Nucleus accumbens (tissue), 56 donors: ENCODE results near the gene HIVEP3.

ENCODE experiments used
- DNase-seq, 56 donors: peaks; one replicate each; lab custom pipeline; 2025; lab: John Stamatoyannopoulos, UW

HIVEP3 gene

GRCh38 chr1:41720861-41721410 is 197.8 kb downstream of the HIVEP3 start:
- no peak for DNase-seq

GRCh38 chr1:41719590-41719989 is 199.1 kb downstream of the HIVEP3 start:
- no peak for DNase-seq

DNA sequence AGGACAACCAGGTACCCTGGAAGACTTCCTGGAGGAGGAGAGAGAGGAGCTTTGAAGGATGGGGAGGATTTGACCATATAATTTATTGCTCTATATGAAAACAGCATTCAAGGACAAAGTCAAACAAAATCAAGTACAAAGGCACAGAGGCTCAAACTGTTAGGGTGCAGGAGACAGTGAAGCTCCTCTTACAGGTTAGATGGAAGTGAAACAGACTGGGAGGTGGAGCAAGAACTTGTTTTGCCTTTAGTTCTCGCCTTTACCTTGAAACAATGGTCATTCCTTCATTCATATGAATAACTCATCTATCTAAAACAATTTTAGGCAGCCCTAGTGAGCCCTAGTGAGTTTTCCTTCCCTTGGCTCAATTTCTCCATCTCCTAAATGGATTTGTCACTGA is 199.6 kb downstream of the HIVEP3 start:
- DNase-seq, result no peak

- no peak for DNase-seq
Observed at GRCh38 chr1:41718497-41718896, 200.2 kb downstream of the HIVEP3 start.

DNA sequence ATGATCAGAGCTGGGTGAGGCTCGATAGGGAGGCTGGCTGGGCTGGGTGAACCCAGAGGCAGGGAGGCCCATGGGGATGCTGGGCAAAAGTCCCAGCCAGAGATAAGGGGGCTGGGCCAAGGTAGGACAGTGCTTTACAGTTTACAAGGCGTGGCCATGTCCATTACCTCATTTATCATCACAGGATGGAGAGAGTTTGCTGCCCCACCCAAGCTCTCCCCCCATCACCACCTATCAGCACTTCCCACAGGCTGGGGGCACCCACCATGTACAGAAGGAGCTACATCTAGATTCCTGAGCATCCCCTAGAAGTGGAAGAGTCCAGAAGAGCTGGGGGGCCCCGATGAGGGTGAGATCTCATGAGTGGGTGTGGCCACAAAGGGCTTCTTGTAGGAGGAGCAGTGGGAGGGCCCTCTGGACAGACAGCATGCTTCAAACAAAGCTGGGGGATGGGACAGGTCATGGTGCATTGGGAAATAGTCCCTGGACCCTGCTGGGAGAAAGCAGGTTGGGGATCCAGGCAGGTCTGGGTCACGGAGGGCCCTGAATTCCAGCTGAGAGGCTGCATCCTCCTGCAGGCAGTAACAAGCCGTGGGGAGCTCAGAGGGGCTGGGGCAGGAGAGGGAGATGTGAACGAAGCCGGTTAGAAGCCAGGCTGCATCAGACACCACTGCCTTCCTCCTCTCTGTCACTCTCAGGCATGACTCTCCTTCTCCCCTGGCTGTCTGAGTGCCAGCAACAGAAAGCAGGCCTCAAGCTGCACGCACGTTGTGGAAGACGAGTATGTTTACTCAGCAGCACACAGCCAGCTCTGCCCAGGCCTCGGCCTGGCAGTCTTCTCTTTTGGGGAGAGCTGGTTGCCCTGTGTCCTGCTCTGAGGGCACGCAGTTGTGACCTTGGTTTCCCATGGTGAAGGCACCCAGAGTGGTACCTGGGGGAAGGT is 202.3 kb downstream of the HIVEP3 start:
- DNase-seq, result peak in 1 of 56 donors; percentile 19

DNA sequence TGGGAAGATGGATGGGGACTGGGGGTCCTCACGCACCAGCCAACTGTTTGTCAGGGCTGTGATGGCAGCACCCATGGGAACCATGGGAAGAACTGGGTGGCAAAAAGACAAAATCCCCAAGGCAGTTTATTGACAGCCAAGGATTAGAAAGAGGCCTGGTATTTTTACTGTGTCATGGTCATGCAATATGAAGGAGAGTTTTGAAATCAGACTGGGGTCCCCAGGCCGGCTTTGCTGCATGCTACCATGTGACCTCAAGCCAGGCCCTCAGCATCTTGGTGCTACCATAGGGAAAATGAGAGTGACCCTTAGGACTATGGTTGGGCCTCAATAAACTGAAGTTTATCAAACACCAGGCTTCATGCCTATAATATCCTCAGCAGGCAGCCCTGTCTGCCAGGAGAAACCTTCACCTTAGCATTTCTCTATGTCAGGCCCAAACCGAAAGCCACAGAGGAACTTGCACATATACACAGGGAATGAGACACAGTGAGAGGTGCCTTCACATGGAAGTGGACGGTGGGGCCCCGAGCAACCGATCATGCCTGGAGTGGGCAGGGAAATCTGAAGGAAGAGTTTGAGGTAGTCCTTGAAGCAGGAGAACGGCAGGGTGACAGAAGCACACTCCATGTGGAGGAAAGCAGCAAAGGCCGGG is 203.2 kb downstream of the HIVEP3 start:
- DNase-seq, result no peak

- DNase-seq, result peak in 4 of 56 donors; percentile 22 to 61 (median 34)
Observed at GRCh38 chr1:41714638-41715389, 203.9 kb downstream of the HIVEP3 start.

- peak in 4 of 56 donors; percentile 22 to 34 (median 24) for DNase-seq
Observed at GRCh38 chr1:41713557-41714327, 205.0 kb downstream of the HIVEP3 start.

DNA sequence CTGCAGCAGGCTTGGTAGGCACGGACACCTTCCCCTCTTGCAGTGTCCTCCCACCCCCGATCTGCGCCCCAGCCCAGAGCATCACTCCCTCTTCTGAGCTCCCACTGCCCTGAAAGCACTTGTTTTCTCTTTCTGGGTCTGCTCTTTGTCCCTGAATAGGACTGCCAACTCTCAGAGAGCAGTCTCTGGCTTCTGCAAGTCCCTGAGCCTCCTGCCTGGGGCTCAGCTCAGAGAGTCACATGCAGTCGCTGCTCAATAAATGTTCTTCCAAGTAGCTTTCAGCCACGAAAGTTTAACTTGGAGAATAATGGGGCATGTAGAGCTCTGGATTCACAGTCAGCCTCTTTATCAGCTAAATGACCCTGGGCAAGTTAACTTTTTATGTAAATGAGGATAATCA is 205.6 kb downstream of the HIVEP3 start:
- peak in 4 of 56 donors; percentile 25 to 45 (median 36) for DNase-seq

DNA sequence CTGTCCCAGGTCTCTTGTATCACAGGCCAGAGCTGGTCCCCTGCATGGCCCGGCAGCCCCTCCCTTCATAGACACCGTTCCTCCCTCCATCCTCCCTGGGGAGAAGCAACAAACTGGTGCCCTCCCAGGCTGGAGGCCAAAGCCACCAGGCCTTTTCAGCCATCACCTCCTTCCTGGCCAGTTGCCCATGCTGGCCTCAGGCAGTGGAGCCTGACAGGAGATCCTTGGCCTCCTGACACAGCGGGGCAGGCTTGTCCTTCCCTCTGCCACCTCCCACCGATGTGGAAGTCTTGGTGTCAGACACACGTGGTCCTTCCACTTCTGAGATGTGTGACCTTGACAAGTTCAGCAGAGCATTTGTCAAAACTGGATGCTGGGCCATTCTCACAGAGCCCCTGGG is 206.0 kb downstream of the HIVEP3 start:
- DNase-seq, result peak in 15 of 56 donors; percentile 14 to 57 (median 25)

- DNase-seq, result peak in 3 of 56 donors; percentile 13 to 44 (median 21)
Observed at GRCh38 chr1:41712081-41712480, 206.6 kb downstream of the HIVEP3 start.

DNA sequence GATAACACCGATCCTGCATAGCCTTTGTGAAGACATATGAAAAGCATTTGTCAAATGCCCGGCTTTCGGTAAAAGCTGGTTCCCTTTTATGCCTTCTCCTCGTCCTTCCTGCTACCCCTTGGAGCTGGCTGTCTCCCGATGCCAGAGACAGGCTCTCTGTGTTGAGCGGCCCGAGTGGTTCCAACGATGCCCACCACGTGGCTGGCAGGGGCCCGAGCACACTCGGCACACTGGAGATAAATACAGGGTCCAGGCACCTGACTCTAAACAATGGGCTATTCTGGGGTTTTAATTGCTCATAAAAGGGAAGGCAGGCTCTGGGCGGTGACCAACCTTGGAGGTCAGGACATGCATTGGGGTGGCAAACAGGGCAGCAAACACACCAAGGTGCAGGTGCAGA is 207.1 kb downstream of the HIVEP3 start:
- peak in 7 of 56 donors; percentile 11 to 50 (median 18) for DNase-seq

- DNase-seq, result no peak
Observed at GRCh38 chr1:41710980-41711379, 207.7 kb downstream of the HIVEP3 start.

DNA sequence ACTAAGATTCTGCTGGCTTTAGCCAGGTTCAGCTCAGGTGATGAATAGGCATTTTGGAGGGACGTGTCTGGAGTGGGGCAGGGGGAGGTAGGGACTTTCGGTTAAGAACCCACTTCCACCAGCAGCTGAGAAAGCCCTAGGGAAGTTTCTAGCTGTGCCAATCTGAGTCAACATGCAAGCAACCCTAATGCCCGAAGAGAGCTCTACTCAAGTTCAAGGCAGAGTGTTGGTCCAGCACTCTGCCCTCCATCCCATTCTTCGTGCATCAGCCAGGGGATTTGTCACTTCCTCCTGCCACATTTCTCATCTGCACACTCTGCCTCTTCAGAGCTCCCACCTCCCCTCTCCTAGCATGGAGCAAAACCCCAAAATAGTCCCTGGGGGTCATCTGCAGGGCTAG is 208.8 kb downstream of the HIVEP3 start:
- DNase-seq, result no peak

DNA sequence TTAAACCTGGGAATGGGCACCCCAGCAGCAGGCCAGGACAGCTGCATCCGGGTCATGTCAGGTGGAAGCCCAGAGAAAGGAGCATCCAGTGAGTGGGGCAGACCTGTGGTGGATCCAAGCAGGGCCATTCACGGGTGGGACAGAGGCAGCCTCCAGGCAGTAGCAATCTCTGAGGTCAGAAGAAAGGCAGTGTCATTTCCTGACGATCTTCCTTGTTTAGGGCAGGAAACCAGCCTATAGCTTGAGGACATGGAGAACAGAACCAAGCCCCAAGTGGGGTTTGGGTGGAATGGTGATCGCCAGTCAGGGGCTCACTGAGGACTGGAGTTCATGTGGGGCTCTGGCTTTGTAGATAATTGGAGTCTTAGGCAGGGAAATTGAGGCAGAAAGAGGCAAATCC is 209.4 kb downstream of the HIVEP3 start:
- DNase-seq, result no peak

DNA sequence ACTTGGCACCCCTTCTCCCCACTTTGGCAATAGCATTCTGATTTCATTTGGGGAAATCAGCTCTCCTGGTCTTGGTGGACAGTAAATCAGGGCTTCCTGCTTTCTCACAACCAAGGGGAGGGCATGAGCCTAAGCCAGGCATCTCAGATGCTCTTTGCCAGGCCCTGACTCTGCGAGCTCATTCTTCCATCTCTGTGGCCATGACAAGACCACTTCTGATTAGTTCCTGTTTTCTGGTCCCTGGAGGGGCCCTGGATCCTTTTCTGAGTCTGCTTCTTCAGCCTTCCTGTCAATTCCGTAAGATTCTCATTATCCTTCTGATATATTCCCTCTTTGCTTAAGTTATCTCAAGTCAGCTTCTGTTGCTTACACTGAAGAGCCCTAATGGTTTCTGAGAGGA is 210.4 kb downstream of the HIVEP3 start:
- no peak for DNase-seq

DNA sequence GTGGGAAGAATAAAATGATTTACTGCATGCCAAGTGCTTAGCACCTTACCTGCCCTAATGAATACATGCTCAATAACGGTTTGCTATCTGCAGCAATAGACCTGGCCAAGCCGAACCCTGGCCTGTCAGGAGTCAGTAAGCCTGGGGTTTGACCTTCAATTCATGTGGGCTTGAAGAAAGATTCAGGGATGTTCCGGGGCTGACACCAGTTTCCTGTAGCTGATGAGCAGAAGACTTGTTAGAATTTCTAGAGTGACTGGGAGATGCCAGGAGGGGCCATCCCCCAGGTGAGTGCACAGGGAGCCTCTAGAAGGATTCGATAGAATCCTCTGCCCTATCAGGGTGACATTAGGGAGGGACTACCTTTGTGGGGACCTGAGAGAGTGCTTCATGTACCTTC is 210.9 kb downstream of the HIVEP3 start:
- DNase-seq, result no peak

- DNase-seq, result no peak
Observed at GRCh38 chr1:41705798-41706197, 212.9 kb downstream of the HIVEP3 start.

GRCh38 chr1:41704196-41704595 is 214.5 kb downstream of the HIVEP3 start:
- DNase-seq, result no peak

DNA sequence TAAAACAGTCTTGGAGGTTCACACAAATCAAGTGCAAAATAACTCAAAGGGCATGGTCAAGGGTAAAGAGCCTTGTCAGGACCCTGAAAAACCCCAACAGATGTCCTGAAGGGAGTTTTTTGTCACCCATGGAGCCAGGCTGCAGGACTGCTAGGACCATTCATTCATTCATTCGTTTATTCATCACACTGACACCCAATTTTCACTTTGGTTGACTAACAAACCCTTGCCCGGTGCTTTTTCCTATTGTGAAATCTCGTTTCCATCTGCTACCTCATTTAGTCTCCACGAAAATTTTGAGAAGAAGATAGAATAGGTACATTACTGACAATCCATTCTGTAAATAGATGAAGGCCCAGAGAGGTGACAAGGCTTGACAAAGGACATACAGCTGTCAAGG is 216.0 kb downstream of the HIVEP3 start:
- no peak for DNase-seq
